AG09319 (cell line): ENCODE data around the gene SPRY4.
"Not testable (repeated sequence)": the region's sequence is repeated elsewhere in the genome, so short reads cannot be mapped to it uniquely, and the experiment has no call there.

ENCODE experiments used
- DNase-seq: peaks from one replicate; pipeline ENCODE4 v3.0.0-alpha.2; 2010; ENCODE audit warnings: low read depth; ENCODE audit errors: extremely low read depth
- TF ChIP-seq, protein P1 (sequence below): IDR thresholded peaks from 2 replicates; pipeline ENCODE4 v1.5.1; 2011; ENCODE audit warnings: low read depth, mild to moderate bottlenecking, inconsistent platforms, low read length, moderate library complexity

The SPRY4 gene, protein sequence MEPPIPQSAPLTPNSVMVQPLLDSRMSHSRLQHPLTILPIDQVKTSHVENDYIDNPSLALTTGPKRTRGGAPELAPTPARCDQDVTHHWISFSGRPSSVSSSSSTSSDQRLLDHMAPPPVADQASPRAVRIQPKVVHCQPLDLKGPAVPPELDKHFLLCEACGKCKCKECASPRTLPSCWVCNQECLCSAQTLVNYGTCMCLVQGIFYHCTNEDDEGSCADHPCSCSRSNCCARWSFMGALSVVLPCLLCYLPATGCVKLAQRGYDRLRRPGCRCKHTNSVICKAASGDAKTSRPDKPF

GRCh38 chr5:142324871-142325724, at the start of gene SPRY4:
Gene SPRY4 (minus strand): TSS chr5:142325021. CDS start chr5:142315108, 9,913 bp downstream.
- TF ChIP-seq, protein P1, sequence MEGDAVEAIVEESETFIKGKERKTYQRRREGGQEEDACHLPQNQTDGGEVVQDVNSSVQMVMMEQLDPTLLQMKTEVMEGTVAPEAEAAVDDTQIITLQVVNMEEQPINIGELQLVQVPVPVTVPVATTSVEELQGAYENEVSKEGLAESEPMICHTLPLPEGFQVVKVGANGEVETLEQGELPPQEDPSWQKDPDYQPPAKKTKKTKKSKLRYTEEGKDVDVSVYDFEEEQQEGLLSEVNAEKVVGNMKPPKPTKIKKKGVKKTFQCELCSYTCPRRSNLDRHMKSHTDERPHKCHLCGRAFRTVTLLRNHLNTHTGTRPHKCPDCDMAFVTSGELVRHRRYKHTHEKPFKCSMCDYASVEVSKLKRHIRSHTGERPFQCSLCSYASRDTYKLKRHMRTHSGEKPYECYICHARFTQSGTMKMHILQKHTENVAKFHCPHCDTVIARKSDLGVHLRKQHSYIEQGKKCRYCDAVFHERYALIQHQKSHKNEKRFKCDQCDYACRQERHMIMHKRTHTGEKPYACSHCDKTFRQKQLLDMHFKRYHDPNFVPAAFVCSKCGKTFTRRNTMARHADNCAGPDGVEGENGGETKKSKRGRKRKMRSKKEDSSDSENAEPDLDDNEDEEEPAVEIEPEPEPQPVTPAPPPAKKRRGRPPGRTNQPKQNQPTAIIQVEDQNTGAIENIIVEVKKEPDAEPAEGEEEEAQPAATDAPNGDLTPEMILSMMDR: no peak
- peak; percentile 96 for DNase-seq

- DNase-seq: no peak
- TF ChIP-seq, protein P1: no peak
These were observed 43.7 kb upstream of the SPRY4 start for GRCh38 chr5:142368529-142368928.

DNA sequence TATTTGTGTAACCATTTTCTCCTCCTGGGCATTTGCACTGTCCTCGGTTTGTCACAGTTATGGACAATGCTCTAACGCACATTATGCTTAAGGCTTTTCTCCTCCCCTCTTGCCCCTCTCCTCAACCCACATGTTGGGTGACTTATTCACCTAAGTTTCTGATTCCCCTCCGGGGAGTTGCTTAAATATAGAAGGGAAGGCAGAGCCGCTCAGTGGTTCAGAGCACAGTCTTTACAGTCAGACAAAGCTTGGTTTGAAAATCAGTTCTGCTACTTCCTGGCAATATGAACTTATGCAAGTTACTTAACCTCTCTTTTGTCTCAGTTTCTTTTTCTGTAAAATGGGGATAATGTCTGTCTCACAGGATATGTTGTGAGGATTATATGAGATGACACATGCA, 41.2 kb upstream of the SPRY4 start:
- TF ChIP-seq, protein P1: no peak

DNA sequence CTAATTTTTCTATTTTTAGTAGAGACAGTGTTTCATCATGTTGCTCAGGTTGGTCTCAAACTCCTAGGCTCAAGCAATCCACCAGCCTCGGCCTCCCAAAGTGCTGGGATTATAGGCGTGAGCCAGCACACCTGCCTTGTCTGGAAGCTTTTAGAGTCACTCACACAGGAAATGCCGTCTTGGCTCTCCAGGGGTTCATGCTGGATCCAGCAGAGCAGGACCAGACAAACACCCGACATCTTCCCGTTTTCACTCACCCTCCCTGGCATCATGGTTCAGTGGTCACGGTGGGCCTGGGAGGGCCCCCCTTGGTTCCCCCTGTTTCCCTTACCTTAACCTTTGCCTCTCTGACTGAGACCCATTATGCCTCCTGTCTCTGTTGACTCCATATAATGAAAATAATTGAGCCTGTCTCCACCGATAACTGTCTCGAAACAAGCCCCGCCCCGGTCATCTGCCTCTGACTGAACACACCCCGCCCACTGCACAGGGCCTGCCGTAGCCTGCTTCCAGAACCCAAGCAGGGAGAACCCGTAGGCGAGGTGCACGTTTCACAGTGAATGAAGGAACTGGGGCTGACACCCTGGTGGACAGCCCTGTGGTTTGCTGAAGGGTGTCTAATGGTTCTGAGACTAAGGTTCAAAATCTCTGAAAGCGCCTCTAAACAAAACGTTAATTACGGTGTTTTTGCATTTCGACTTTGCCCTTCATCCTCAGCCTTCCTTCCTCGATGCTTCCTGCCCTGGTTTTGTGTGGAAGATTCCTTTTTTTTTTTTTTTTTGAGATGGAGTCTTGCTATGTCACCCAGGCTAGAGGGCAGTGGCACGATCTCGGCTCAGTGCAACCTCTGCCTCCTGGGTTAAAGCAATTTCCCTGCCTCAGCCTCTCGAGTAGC, 39.7 kb upstream of the SPRY4 start:
- no peak for DNase-seq
- TF ChIP-seq, protein P1: no peak

More for the DNA sequence above, 41.2 kb upstream of the SPRY4 start:
- no peak for DNase-seq

DNA sequence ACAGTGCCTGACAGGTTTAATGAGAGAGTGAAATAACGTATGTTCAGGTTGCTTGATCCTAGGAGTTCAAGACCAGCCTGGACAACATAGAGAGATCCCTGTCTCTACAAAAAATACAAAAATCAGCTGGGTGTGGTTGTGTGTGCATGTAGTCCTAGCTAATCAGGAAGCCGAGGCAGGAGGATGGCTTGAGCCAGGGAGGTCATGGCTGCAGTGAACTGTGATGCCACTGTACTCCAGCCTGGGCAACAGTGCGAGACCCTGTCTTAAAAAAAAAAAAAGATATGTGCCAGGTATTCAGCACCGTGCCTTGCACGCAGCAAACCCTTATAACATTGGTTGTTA, 38.8 kb upstream of the SPRY4 start:
- TF ChIP-seq, protein P1: no peak
- DNase-seq: no peak

- not testable (repeated sequence) for DNase-seq
These were observed 37.4 kb upstream of the SPRY4 start for GRCh38 chr5:142362193-142362592.

- no peak for DNase-seq
- TF ChIP-seq, protein P1: no peak
These were observed 35.8 kb upstream of the SPRY4 start for GRCh38 chr5:142360607-142361120.
